NT2/D1 (cell line): ENCODE results near the gene TIGAR.
A peak's percentile ranks its signal among the peaks of the same experiment; 100 is the strongest.

Experiments used
- DNase-seq: peaks from one replicate; pipeline ENCODE4 v3.0.0-alpha.2; 2011; ENCODE audit warnings: low read depth, low spot score
- H3K27me3 ChIP-seq: 2 replicates; pipeline ENCODE4 v1.6.0; 2011; ENCODE audit warnings: mild to moderate bottlenecking; ENCODE audit not compliant: insufficient read length, insufficient read depth
- H3K36me3 ChIP-seq: 2 replicates; pipeline ENCODE4 v1.6.1; 2011; ENCODE audit warnings: mild to moderate bottlenecking, low read length, mixed read lengths; ENCODE audit not compliant: insufficient read depth, insufficient read length
- H3K4me1 ChIP-seq: 2 replicates; pipeline ENCODE4 v1.5.1; 2011; ENCODE audit not compliant: insufficient read depth, insufficient read length
- H3K4me3 ChIP-seq: 2 replicates; pipeline ENCODE4 v1.5.1; 2011; ENCODE audit warnings: low read depth; ENCODE audit not compliant: insufficient read length
- H3K9ac ChIP-seq: 2 replicates; pipeline ENCODE4 v1.6.0; 2011; ENCODE audit warnings: low read depth; ENCODE audit not compliant: insufficient read length
- H3K9me3 ChIP-seq: 2 replicates; pipeline ENCODE4 v1.5.1; 2011; ENCODE audit warnings: mild to moderate bottlenecking, low read length; ENCODE audit not compliant: insufficient read depth
- SUZ12 ChIP-seq: IDR thresholded peaks from 2 replicates; pipeline ENCODE4 v1.6.1; 2011; ENCODE audit not compliant: insufficient read length, insufficient read depth; ENCODE audit errors: extremely low read depth
- YY1 ChIP-seq: IDR thresholded peaks from 2 replicates; pipeline ENCODE4 v1.6.1; 2011; ENCODE audit not compliant: insufficient read length, insufficient read depth
- ZNF274 ChIP-seq: IDR thresholded peaks from 2 replicates; pipeline ENCODE4 v1.6.1; 2011; ENCODE audit warnings: mild to moderate bottlenecking, low read depth, low read length

Gene TIGAR

GRCh38 chr12:4289998-4290790 is 30.8 kb upstream of the TIGAR start:
- Histone ChIP-seq H3K27me3 (no peaks in the 10 kb centered on the region), H3K4me3 (no peak overlapping the region), H3K9ac (no peak overlapping the region), H3K36me3 (peaks cover 99% of the 10 kb centered on the region), H3K9me3 (no peaks in the 10 kb centered on the region), H3K4me1 (peaks cover 43% of the 10 kb centered on the region)
- DNase-seq, result no peak
- TF ChIP-seq YY1 (no peak), SUZ12 (no peak), ZNF274 (no peak)

GRCh38 chr12:4292341-4293073 is 28.5 kb upstream of the TIGAR start:
- Histone ChIP-seq H3K4me1 (peaks cover 30% of the 10 kb centered on the region), H3K27me3 (no peaks in the 10 kb centered on the region), H3K4me3 (no peak overlapping the region), H3K9me3 (no peaks in the 10 kb centered on the region), H3K9ac (peak overlapping the region; percentile 12), H3K36me3 (peaks cover 96% of the 10 kb centered on the region)
- TF ChIP-seq YY1 (no peak), SUZ12 (no peak), ZNF274 (no peak)
- DNase-seq, result no peak

GRCh38 chr12:4293299-4293965 is 27.6 kb upstream of the TIGAR start:
- Histone ChIP-seq H3K9ac (no peak overlapping the region), H3K4me3 (no peak overlapping the region), H3K27me3 (no peaks in the 10 kb centered on the region), H3K9me3 (no peaks in the 10 kb centered on the region), H3K4me1 (peaks cover 28% of the 10 kb centered on the region), H3K36me3 (peaks cover 96% of the 10 kb centered on the region)
- DNase-seq, result no peak
- TF ChIP-seq YY1, result no peak
- TF ChIP-seq ZNF274, result no peak
- no peak for TF ChIP-seq SUZ12

- Histone ChIP-seq H3K36me3 (peaks cover 95% of the 10 kb centered on the region), H3K27me3 (no peaks in the 10 kb centered on the region)
Measured at GRCh38 chr12:4293966-4294505, 27.0 kb upstream of the TIGAR start.

GRCh38 chr12:4296751-4297150 is 24.3 kb upstream of the TIGAR start:
- DNase-seq, result no peak
- TF ChIP-seq YY1, result no peak
- no peak for TF ChIP-seq SUZ12
- no peak for TF ChIP-seq ZNF274
- no peaks in the 10 kb centered on the region for H3K27me3 ChIP-seq
- H3K9ac ChIP-seq, result no peak overlapping the region
- peaks cover 12% of the 10 kb centered on the region for H3K4me1 ChIP-seq
- no peaks in the 10 kb centered on the region for H3K9me3 ChIP-seq
- no peak overlapping the region for H3K4me3 ChIP-seq
- peaks cover 94% of the 10 kb centered on the region for H3K36me3 ChIP-seq

More at GRCh38 chr12:4293966-4294505, 27.0 kb upstream of the TIGAR start:
- no peak for TF ChIP-seq SUZ12
- TF ChIP-seq YY1, result no peak
- Histone ChIP-seq H3K4me3 (no peak overlapping the region), H3K9me3 (no peaks in the 10 kb centered on the region), H3K9ac (no peak overlapping the region), H3K4me1 (peaks cover 23% of the 10 kb centered on the region)
- DNase-seq, result no peak

GRCh38 chr12:4297617-4298016 is 23.4 kb upstream of the TIGAR start:
- peaks cover 12% of the 10 kb centered on the region for H3K4me1 ChIP-seq
- TF ChIP-seq YY1 (no peak), ZNF274 (no peak), SUZ12 (no peak)
- H3K4me3 ChIP-seq, result no peak overlapping the region
- H3K9ac ChIP-seq, result no peak overlapping the region
- peaks cover 94% of the 10 kb centered on the region for H3K36me3 ChIP-seq
- DNase-seq, result no peak
- no peaks in the 10 kb centered on the region for H3K27me3 ChIP-seq
- H3K9me3 ChIP-seq, result no peaks in the 10 kb centered on the region

GRCh38 chr12:4300883-4301282 is 20.1 kb upstream of the TIGAR start:
- H3K9ac ChIP-seq, result no peak overlapping the region
- H3K36me3 ChIP-seq, result peaks cover 94% of the 10 kb centered on the region
- no peak for DNase-seq
- TF ChIP-seq SUZ12, result no peak
- TF ChIP-seq ZNF274, result no peak
- TF ChIP-seq YY1, result no peak
- H3K9me3 ChIP-seq, result no peaks in the 10 kb centered on the region
- no peak overlapping the region for H3K4me3 ChIP-seq
- no peaks in the 10 kb centered on the region for H3K4me1 ChIP-seq
- H3K27me3 ChIP-seq, result no peaks in the 10 kb centered on the region
